Measurements from ENCODE around the gene BPGM. TPM values are rescaled to one million over a fixed set of nuclear protein-coding genes. Genes with fewer than 3 reads are reported as not detected.

Gene BPGM
- total and polyA plus RNA-seq, 2 donors (not counting 1 experiment from before 2014, with no cell fraction given), result 7.0 to 9.7 TPM

DNA sequence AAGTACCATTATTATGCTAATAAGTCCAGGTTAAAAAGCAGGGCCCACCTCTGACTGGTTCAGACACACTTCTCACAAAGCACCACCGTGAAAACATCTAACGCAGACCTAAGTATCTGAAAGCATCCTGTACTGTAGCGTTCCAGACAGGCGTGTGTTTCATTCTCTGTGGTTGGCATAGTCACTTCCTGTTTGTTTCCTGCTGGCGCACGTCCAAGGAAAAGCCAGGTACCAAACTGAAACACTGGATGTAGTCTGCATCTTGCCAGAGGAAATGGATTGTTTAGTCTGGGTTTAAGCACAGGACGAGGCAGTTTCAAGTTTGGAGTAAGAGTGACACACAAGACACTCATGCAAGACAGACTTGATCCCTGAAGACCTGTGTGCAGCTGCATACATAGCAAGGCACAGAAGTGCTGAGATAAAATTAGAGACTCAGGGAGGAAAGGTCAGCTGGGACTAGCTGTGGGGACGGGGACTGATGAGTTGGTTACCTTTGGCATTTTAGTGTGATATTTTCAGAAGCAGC is 23.3 kb downstream of the BPGM start:
- H3K4me3 Mint-ChIP-seq, result peak overlapping the region; percentile 44
- H3K9me3 Mint-ChIP-seq (ENCODE audit: insufficient read depth), result no peaks in the 10 kb centered on the region
- peaks cover 0 to 4% (median 3%) of the 10 kb centered on the region in 3 donors for H3K9me3 ChIP-seq (ENCODE audit: control extremely low read depth in 1 of 3, control insufficient read depth in 2 of 3, insufficient read depth in 1 of 3, low read length in 2 of 3)
- peak overlapping the region; percentile 62 for H2AFZ ChIP-seq (ENCODE audit: insufficient read depth, low read depth, low read length, poor library complexity, severe bottlenecking)
- intact Hi-C loops (cut with micrococcal nuclease), result loop anchor here (2.0 kb wide), 1 partner anchor 23 kb away; the partner anchor contains the start of gene BPGM
- no peaks in the 10 kb centered on the region for H3K27me3 Mint-ChIP-seq
- peak overlapping the region; percentile 6 for H3K27ac Mint-ChIP-seq
- 4% methylated on average over 7 of the region's 8 CpGs for WGBS (ENCODE audit: insufficient coverage)
- ChIA-PET CTCF (interaction anchor here (1.2 kb wide), 1 partner anchor 37 kb away, joined by 4 read pairs; no protein-coding TSS in a partner anchor), POLR2A (no interaction called here)
- H3K4me2 ChIP-seq (replicated peaks; ENCODE audit: low read depth, low read length, poor library complexity, severe bottlenecking), result peak overlapping the region; percentile 58
- H3K4me3 ChIP-seq (ENCODE audit: control extremely low read depth in 1 of 5, extremely low read depth in 1 of 5, insufficient read depth in 1 of 5, low read depth in 2 of 5, low read length in 4 of 5), result peak overlapping the region in 1 of 5 experiments; percentile 11
- DNase-seq, result peak; percentile 36
- H3K27me3 ChIP-seq (replicated peaks in 1 of 4; ENCODE audit: control extremely low read depth in 1 of 4, control insufficient read depth in 3 of 4, insufficient read depth in 4 of 4, low read length in 3 of 4), result no peaks in the 10 kb centered on the region
- ATAC-seq (ENCODE audit: low read depth), result peak; percentile 64
- peaks cover 21% of the 10 kb centered on the region for H3K79me2 ChIP-seq (ENCODE audit: control insufficient read depth, insufficient read depth, low read length)
- TF ChIP-seq EZH2 (IDR thresholded peaks at IDR 0.05; ENCODE audit: borderline replicate concordance, insufficient read depth, low read depth, low read length, poor library complexity, severe bottlenecking), result no peak
- TF ChIP-seq, protein P1, sequence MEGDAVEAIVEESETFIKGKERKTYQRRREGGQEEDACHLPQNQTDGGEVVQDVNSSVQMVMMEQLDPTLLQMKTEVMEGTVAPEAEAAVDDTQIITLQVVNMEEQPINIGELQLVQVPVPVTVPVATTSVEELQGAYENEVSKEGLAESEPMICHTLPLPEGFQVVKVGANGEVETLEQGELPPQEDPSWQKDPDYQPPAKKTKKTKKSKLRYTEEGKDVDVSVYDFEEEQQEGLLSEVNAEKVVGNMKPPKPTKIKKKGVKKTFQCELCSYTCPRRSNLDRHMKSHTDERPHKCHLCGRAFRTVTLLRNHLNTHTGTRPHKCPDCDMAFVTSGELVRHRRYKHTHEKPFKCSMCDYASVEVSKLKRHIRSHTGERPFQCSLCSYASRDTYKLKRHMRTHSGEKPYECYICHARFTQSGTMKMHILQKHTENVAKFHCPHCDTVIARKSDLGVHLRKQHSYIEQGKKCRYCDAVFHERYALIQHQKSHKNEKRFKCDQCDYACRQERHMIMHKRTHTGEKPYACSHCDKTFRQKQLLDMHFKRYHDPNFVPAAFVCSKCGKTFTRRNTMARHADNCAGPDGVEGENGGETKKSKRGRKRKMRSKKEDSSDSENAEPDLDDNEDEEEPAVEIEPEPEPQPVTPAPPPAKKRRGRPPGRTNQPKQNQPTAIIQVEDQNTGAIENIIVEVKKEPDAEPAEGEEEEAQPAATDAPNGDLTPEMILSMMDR (IDR thresholded peaks at IDR 0.05), result no peak
- peaks cover 0 to 7% of the 10 kb centered on the region in 2 experiments for H3K36me3 ChIP-seq (replicated peaks in 1 of 2; ENCODE audit: control extremely low read depth in 1 of 2, control insufficient read depth in 1 of 2, extremely low read depth in 1 of 2, insufficient read depth in 2 of 2, low read length in 1 of 2)
- H3K27ac ChIP-seq (ENCODE audit: low read length in 2 of 2), result peak overlapping the region; percentile 14 to 57
- H4K20me1 ChIP-seq (ENCODE audit: control insufficient read depth, insufficient read depth, low read length, poor library complexity, severe bottlenecking), result peaks cover 5% of the 10 kb centered on the region
- peaks cover 13 to 18% of the 10 kb centered on the region in 2 donors for H3K4me1 ChIP-seq (ENCODE audit: control insufficient read depth in 2 of 2, insufficient read depth in 2 of 2, low read length in 2 of 2)
- H3K4me1 Mint-ChIP-seq, result peaks cover 29% of the 10 kb centered on the region
- H3K9ac ChIP-seq (ENCODE audit: low read length), result peak overlapping the region; percentile 53

DNA sequence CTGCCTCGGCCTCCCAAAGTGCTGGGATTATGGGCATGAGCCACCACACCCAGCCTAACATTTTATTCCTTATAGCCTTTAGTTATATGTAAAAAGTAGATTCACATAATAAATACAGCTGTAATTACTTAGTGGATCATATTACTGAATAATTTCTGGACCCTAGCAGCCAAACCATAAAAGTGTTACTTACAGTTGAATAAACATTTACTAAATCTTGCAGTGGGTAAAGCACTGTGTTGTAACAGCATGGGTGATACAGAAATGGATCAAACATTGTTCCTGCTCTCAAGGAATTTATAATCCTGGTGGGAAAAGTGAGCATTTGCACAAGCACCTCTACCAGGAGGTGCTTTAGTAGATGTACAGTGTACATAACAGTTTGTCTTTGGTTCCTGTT is 25.0 kb downstream of the BPGM start:
- peaks cover 34% of the 10 kb centered on the region for H3K4me1 Mint-ChIP-seq
- H3K27me3 Mint-ChIP-seq, result no peaks in the 10 kb centered on the region
- ChIA-PET CTCF (interaction anchor here (0.9 to 1.2 kb wide), 3 partner anchors 8 to 141 kb away, joined by 3 to 4 read pairs (median 3); no protein-coding TSS in a partner anchor), POLR2A (no interaction called here)
- no peak for TF ChIP-seq EZH2 (IDR thresholded peaks at IDR 0.05; ENCODE audit: borderline replicate concordance, insufficient read depth, low read depth, low read length, poor library complexity, severe bottlenecking)
- TF ChIP-seq, protein P1 (IDR thresholded peaks at IDR 0.05), result no peak
- H3K36me3 ChIP-seq (replicated peaks in 1 of 2; ENCODE audit: control extremely low read depth in 1 of 2, control insufficient read depth in 1 of 2, extremely low read depth in 1 of 2, insufficient read depth in 2 of 2, low read length in 1 of 2), result peaks cover 0 to under 1% of the 10 kb centered on the region in 2 experiments
- H4K20me1 ChIP-seq (ENCODE audit: control insufficient read depth, insufficient read depth, low read length, poor library complexity, severe bottlenecking), result peaks cover 5% of the 10 kb centered on the region
- H3K4me2 ChIP-seq (replicated peaks; ENCODE audit: low read depth, low read length, poor library complexity, severe bottlenecking), result no peak overlapping the region
- H3K27ac ChIP-seq (ENCODE audit: low read length in 2 of 2), result no peak overlapping the region
- H3K4me3 ChIP-seq (ENCODE audit: control extremely low read depth in 1 of 5, extremely low read depth in 1 of 5, insufficient read depth in 1 of 5, low read depth in 2 of 5, low read length in 4 of 5), result no peak overlapping the region
- H3K27ac Mint-ChIP-seq, result no peak overlapping the region
- H3K4me3 Mint-ChIP-seq, result no peak overlapping the region
- no CpG with 5 or more reads among the region's 1 CpG for WGBS (ENCODE audit: insufficient coverage)
- no peaks in the 10 kb centered on the region for H3K27me3 ChIP-seq (replicated peaks in 1 of 4; ENCODE audit: control extremely low read depth in 1 of 4, control insufficient read depth in 3 of 4, insufficient read depth in 4 of 4, low read length in 3 of 4)
- H3K79me2 ChIP-seq (ENCODE audit: control insufficient read depth, insufficient read depth, low read length), result peaks cover 20% of the 10 kb centered on the region
- H3K9me3 Mint-ChIP-seq (ENCODE audit: insufficient read depth), result no peaks in the 10 kb centered on the region
- intact Hi-C loops (cut with micrococcal nuclease), result loop anchor here (2.0 kb wide), 1 partner anchor 25 kb away; the partner anchor contains the start of gene BPGM
- H3K9me3 ChIP-seq (ENCODE audit: control extremely low read depth in 1 of 3, control insufficient read depth in 2 of 3, insufficient read depth in 1 of 3, low read length in 2 of 3), result peaks cover 0 to 4% (median 3%) of the 10 kb centered on the region in 3 donors
- DNase-seq (no peak), ATAC-seq (ENCODE audit: low read depth) (no peak)
- H3K4me1 ChIP-seq (ENCODE audit: control insufficient read depth in 2 of 2, insufficient read depth in 2 of 2, low read length in 2 of 2), result peaks cover 13 to 18% of the 10 kb centered on the region in 2 donors
- H2AFZ ChIP-seq (ENCODE audit: insufficient read depth, low read depth, low read length, poor library complexity, severe bottlenecking), result no peak overlapping the region
- no peak overlapping the region for H3K9ac ChIP-seq (ENCODE audit: low read length)
